Common myeloid progenitor, CD34-positive (primary cell): ENCODE results near the gene GCDH.

Experiments
- CTCF ChIA-PET: fragments of 350-600 bp; sonication (Branson Sonifier 250); formaldehyde crosslinking; loops from one replicate; lab custom pipeline; 2021; ENCODE audit warnings: antibody characterized with exemption; lab: Charles Lee
- POLR2A ChIA-PET: fragments of 350-600 bp; sonication (Branson Sonifier 250); formaldehyde crosslinking; loops from one replicate; lab custom pipeline; 2021; ENCODE audit warnings: antibody characterized with exemption; lab: Charles Lee
- DNase-seq, 3 donors: peaks; one replicate each; pipeline versions ENCODE4 v3.0.0 to v3.0.0-alpha.2; 2013
- H3K27ac ChIP-seq, 2 experiments: 1 replicate in 1 of 2; 2 replicates in 1 of 2; pipeline ENCODE4 v1.7.0; 2013; ENCODE audit warnings: inconsistent platforms in 2 of 2, low read length in 2 of 2, mild to moderate bottlenecking in 2 of 2, low read depth in 1 of 2, moderate library complexity in 1 of 2; ENCODE audit not compliant: severe bottlenecking in 2 of 2, insufficient read depth in 1 of 2, poor library complexity in 1 of 2
- H3K27me3 ChIP-seq, 5 experiments: replicated peaks in 2 of 5; 1 replicate in 3 of 5; 2 replicates in 2 of 5; pipeline versions ENCODE4 v1.6.1 to v1.7.0; 2013; ENCODE audit warnings: low read length in 4 of 5, mild to moderate bottlenecking in 2 of 5, moderate library complexity in 2 of 5, inconsistent platforms in 1 of 5; ENCODE audit not compliant: insufficient read depth in 5 of 5, control insufficient read depth in 4 of 5
- H3K36me3 ChIP-seq, 4 experiments: 1 replicate in 2 of 4; 2 replicates in 2 of 4; pipeline versions ENCODE4 v1.6.1 to v1.7.0; 2013; ENCODE audit warnings: low read length in 3 of 4, control low read depth in 1 of 4, mild to moderate bottlenecking in 1 of 4; ENCODE audit not compliant: control insufficient read depth in 4 of 4, insufficient read depth in 4 of 4
- H3K4me1 ChIP-seq, 4 experiments: 1 replicate in 3 of 4; 2 replicates in 1 of 4; pipeline versions ENCODE4 v1.6.1 to v1.7.1; 2013; ENCODE audit warnings: low read length in 3 of 4, mild to moderate bottlenecking in 3 of 4, control low read depth in 1 of 4, inconsistent platforms in 1 of 4, moderate library complexity in 1 of 4; ENCODE audit not compliant: control insufficient read depth in 4 of 4, insufficient read depth in 4 of 4; ENCODE audit errors: control extremely low read depth in 1 of 4
- H3K4me3 ChIP-seq, 7 experiments: 1 replicate in 4 of 7; 2 replicates in 3 of 7; pipeline versions ENCODE4 v1.5.1 to v1.7.0; 2013; ENCODE audit warnings: mild to moderate bottlenecking in 7 of 7, low read length in 6 of 7, moderate library complexity in 6 of 7, inconsistent platforms in 2 of 7, low read depth in 2 of 7, control low read depth in 1 of 7; ENCODE audit not compliant: insufficient read depth in 4 of 7, control insufficient read depth in 1 of 7; ENCODE audit errors: extremely low read depth in 1 of 7
- H3K9me3 ChIP-seq, 5 experiments: 1 replicate in 4 of 5; 2 replicates in 1 of 5; pipeline versions ENCODE4 v1.6.1 to v1.7.1; 2013; ENCODE audit warnings: low read length in 4 of 5, mild to moderate bottlenecking in 2 of 5, inconsistent platforms in 1 of 5, low read depth in 1 of 5, moderate library complexity in 1 of 5; ENCODE audit not compliant: control insufficient read depth in 4 of 5, insufficient read depth in 2 of 5; ENCODE audit errors: control extremely low read depth in 1 of 5
- WGBS: methylation state at CpG from one replicate; pipeline ENCODE4 v1.1.5; 2013; ENCODE audit not compliant: insufficient coverage; 5-methylcytosine and 5-hydroxymethylcytosine counted together

Gene GCDH

GRCh38 chr19:12882589-12882988, 8.4 kb upstream of the GCDH start:
- WGBS, result 90% methylated on average over 2 of the region's 3 CpGs
- H3K27ac ChIP-seq, result no peak overlapping the region
- no peaks in the 10 kb centered on the region for H3K27me3 ChIP-seq
- H3K9me3 ChIP-seq, result peaks cover 0 to 7% (median 3%) of the 10 kb centered on the region in 5 experiments
- ChIA-PET POLR2A (interaction anchor here (0.6 to 1.1 kb wide), 2 partner anchors 55 to 62 kb away, joined by 3 read pairs; no protein-coding TSS in a partner anchor), CTCF (interaction anchor here (0.7 to 3.9 kb wide), 10 partner anchors 9 to 83 kb away, joined by 3 to 20 read pairs (median 4); partner anchors contain the start of genes CALR and FARSA)
- peaks cover 0 to 35% (median 30%) of the 10 kb centered on the region in 4 experiments for H3K4me1 ChIP-seq
- no peak for DNase-seq
- H3K4me3 ChIP-seq, result no peak overlapping the region
- H3K36me3 ChIP-seq, result peaks cover 0 to 10% (median 7%) of the 10 kb centered on the region in 4 experiments

DNA sequence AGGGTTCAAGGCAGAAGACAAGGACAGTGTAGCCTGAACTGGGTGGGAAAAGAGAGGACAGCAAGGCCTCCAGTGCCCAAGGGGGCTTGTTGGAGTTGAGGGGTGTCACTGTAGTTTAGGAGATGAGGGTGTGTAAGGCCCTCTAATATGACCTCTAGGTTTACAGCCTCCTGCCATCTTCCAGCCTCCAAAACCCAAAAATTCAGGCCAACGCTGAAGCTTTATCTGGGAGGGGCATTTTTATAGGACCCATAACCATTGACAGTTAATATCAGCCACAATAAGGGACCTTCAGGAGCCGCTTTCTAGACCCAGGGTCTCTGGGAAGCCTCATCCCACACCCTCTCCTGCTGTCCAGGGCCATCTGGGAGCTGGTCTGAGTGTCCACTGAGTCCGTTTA, 6.8 kb upstream of the GCDH start:
- Histone ChIP-seq H3K27ac (peak overlapping the region in 1 of 2 experiments; percentile 65), H3K4me3 (peak overlapping the region in 4 of 7 experiments; percentile 48 to 78 (median 68)), H3K9me3 (peaks cover 0 to 7% (median 3%) of the 10 kb centered on the region in 5 experiments), H3K27me3 (no peaks in the 10 kb centered on the region), H3K36me3 (no peaks in the 10 kb centered on the region), H3K4me1 (peaks cover 0 to 35% (median 30%) of the 10 kb centered on the region in 4 experiments)
- ChIA-PET CTCF (interaction anchor here (1.1 to 3.9 kb wide), 7 partner anchors 12 to 81 kb away, joined by 3 to 20 read pairs (median 8); partner anchors contain the start of genes CALR and FARSA), POLR2A (interaction anchor here (1.3 to 2.6 kb wide), 3 partner anchors 30 to 53 kb away, joined by 4 to 16 read pairs (median 6); partner anchors contain the start of genes CALR and SYCE2)
- WGBS, result 100% methylated on average over 2 of the region's 3 CpGs
- no peak for DNase-seq

GRCh38 chr19:12884627-12884925, 6.4 kb upstream of the GCDH start:
- peak overlapping the region in 1 of 2 experiments; percentile 65 for H3K27ac ChIP-seq
- H3K4me1 ChIP-seq, result peaks cover 0 to 35% (median 30%) of the 10 kb centered on the region in 4 experiments
- H3K9me3 ChIP-seq, result peaks cover 0 to 7% (median 3%) of the 10 kb centered on the region in 5 experiments
- POLR2A ChIA-PET, result interaction anchor here (0.5 to 2.6 kb wide), 7 partner anchors 29 to 99 kb away, joined by 3 to 16 read pairs (median 5); partner anchors contain the start of genes CALR, RAD23A and SYCE2
- no peaks in the 10 kb centered on the region for H3K36me3 ChIP-seq
- no peak for DNase-seq
- WGBS, result 79% methylated on average over 11 of the region's 12 CpGs
- H3K27me3 ChIP-seq, result no peaks in the 10 kb centered on the region
- peak overlapping the region in 6 of 7 experiments; percentile 48 to 78 (median 65) for H3K4me3 ChIP-seq
- CTCF ChIA-PET, result interaction anchor here (0.8 to 3.9 kb wide), 13 partner anchors 12 to 81 kb away, joined by 3 to 20 read pairs (median 8); partner anchors contain the start of genes CALR and FARSA

- peaks cover 0 to 36% (median 30%) of the 10 kb centered on the region in 4 experiments for H3K4me1 ChIP-seq
- no peaks in the 10 kb centered on the region for H3K36me3 ChIP-seq
- H3K27ac ChIP-seq, result peak overlapping the region in 1 of 2 experiments; percentile 81
- WGBS, result 4% methylated on average over 72 of the region's 73 CpGs
- peak overlapping the region; percentile 48 to 78 (median 66) for H3K4me3 ChIP-seq
- ChIA-PET POLR2A (interaction anchor here (0.5 to 2.6 kb wide), 7 partner anchors 29 to 99 kb away, joined by 3 to 16 read pairs (median 5); partner anchors contain the start of genes CALR, RAD23A and SYCE2), CTCF (interaction anchor here (0.6 to 3.9 kb wide), 15 partner anchors 11 to 358 kb away, joined by 3 to 20 read pairs (median 7); partner anchors contain the start of genes CALR and FARSA)
- H3K9me3 ChIP-seq, result peaks cover 0 to 7% (median 3%) of the 10 kb centered on the region in 5 experiments
- DNase-seq, result peak; percentile 76 to 87 (median 84)
- H3K27me3 ChIP-seq, result no peaks in the 10 kb centered on the region
These were observed 5.8 kb upstream of the GCDH start for GRCh38 chr19:12884926-12885748.

GRCh38 chr19:12885749-12886650, 5.0 kb upstream of the GCDH start:
- POLR2A ChIA-PET, result interaction anchor here (0.6 to 2.6 kb wide), 5 partner anchors 28 to 220 kb away, joined by 4 to 16 read pairs (median 5); partner anchors contain the start of genes CALR and SYCE2
- CTCF ChIA-PET, result interaction anchor here (0.6 to 3.9 kb wide), 13 partner anchors 10 to 357 kb away, joined by 3 to 20 read pairs (median 7); partner anchors contain the start of genes CALR, FARSA and GADD45GIP1
- Histone ChIP-seq H3K27ac (peak overlapping the region in 1 of 2 experiments; percentile 81), H3K9me3 (peaks cover 0 to 7% (median 3%) of the 10 kb centered on the region in 5 experiments), H3K27me3 (no peaks in the 10 kb centered on the region), H3K4me3 (peak overlapping the region; percentile 21 to 78 (median 59)), H3K36me3 (no peaks in the 10 kb centered on the region), H3K4me1 (peaks cover 0 to 34% (median 26%) of the 10 kb centered on the region in 4 experiments)
- peak; percentile 46 to 73 (median 64) for DNase-seq
- WGBS, result 5% methylated on average over 46 of the region's 53 CpGs

- Histone ChIP-seq H3K27ac (peak overlapping the region in 1 of 2 experiments; percentile 81), H3K27me3 (no peaks in the 10 kb centered on the region), H3K4me3 (peak overlapping the region in 1 of 7 experiments; percentile 3), H3K36me3 (no peaks in the 10 kb centered on the region), H3K4me1 (peaks cover 0 to 38% (median 28%) of the 10 kb centered on the region in 4 experiments), H3K9me3 (peaks cover 0 to 7% (median 3%) of the 10 kb centered on the region in 5 experiments)
- 90% methylated on average over 2 of the region's 5 CpGs for WGBS
- peak in 2 of 3 donors; percentile 11 to 27 for DNase-seq
- ChIA-PET POLR2A (interaction anchor here (0.6 to 2.6 kb wide), 2 partner anchors 51 to 221 kb away, joined by 5 to 16 read pairs; partner anchors contain the start of gene CALR), CTCF (interaction anchor here (1.4 to 3.1 kb wide), 7 partner anchors 10 to 79 kb away, joined by 4 to 12 read pairs (median 9); partner anchors contain the start of genes FARSA and GADD45GIP1)
These were observed 4.3 kb upstream of the GCDH start for GRCh38 chr19:12886651-12886968.
